Fibroblast of skin of abdomen (primary cell): ENCODE measurements around the gene NOPCHAP1.
"Not testable (repeated sequence)": the region's sequence is repeated elsewhere in the genome, so short reads cannot be mapped to it uniquely, and the experiment has no call there.

Experiments used
- DNase-seq: peaks from one replicate; pipeline ENCODE4 v3.0.0-alpha.2; 2013

Gene NOPCHAP1

DNA sequence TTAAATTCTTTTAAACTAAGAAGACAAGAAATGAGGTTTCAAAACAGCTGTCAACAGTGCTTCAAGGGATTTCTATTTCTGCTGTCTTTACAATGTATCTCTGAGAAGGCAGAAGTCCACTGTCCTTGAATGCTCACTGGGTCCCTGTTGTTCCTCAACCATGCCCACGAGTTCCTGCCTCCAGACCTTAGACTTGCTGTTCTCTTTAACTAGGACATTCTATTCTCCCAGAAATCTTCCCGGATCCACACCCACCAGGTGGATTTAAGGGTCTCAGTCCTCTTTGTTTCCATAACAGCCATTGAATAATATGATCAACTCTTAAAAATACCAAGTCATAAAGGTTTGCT lies 21.3 kb upstream of the NOPCHAP1 start:
- no peak for DNase-seq

DNA sequence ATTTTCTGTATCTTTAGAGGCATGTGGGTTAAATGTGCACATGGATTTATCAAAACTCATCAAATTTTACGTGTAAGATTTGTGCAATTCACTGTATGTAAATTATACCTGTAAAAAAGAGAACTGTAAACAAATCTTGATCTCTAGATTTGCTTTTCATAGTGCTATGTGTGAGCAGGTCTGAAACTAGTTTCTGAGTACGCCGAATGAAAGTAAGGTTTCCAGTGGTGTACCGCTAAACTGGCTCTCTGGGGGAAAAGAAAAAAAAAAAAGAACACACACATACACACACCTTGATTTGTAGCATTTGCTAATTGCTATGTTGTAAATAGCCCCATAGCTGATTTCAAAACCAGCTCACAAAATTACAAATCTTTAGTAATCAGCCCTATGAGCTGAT lies 19.4 kb upstream of the NOPCHAP1 start:
- no peak for DNase-seq

- no peak for DNase-seq
Observed at GRCh38 chr12:104969343-104969742, 16.8 kb upstream of the NOPCHAP1 start.

DNA sequence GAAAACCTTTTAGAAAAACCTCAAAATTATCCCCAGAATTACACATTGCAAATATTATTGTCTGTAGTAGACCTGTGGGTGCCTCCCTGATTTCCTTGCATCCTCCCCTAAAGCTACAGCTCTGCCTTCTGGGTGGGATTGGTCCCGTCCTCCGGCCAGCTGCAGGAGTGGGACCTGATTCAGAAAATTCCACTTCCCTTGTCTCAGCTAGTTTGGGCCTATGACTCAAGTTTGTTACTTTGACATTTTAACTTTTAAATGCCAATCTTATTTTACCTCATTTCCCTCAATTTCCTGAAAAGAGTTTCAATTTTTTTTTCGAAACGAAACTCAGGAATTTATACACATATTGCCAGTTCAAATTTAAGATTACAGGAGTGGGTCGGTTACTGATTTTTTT lies 14.8 kb upstream of the NOPCHAP1 start:
- no peak for DNase-seq

DNA sequence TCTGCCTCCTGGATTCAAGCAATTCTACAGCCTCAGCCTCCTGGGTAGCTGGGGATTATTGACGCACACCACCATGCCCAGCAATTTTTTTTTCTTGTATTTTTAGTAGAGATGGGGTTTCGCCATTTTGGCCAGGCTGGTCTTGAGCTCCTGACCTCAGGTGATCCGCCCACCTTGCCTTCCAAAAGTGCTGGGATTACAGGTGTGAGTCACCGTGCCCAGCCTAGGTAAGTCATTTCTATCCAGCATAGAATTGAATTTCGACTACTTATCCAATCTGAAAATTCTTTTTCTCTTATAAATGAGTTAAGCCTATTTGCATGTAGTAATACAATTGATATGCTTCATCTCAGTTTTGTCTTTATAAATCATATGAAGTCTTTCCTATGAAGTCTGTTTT lies 12.9 kb upstream of the NOPCHAP1 start:
- DNase-seq = no peak

GRCh38 chr12:104974626-104975290 lies 11.4 kb upstream of the NOPCHAP1 start:
- DNase-seq = peak; percentile 67

DNA sequence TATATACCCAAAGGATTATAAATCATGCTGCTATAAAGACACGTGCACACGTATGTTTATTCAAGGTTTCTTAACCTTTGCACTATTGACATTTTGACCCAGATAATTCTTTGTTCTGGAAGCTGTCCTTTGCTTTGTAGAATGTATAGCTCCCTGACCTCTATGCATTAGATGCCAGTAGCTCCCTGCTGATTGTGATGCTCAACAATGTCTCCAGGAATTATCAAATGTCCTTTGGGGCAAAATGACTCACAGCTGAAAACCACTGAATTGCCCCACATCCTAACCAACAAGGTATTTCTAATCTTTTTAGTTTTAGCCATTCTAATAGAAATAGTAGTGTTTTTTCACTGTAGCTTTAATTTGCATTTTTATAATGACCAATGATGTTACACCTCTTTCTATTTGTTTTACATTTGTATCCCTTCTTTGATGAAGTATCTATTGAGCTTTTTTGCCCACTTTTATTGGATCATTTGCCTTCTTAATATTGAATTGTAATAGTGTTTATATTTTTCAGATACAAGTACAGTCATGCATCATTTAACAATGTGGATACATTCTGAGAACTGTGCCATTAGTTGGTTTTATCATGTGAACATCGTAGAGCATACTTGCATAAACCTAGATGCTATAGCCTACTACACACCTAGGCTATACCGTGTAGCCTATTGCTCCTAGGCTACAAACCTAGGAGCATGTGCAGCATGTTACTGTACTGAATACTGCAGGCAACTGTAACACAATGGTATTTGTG lies 10.4 kb upstream of the NOPCHAP1 start:
- DNase-seq = peak; percentile 71

GRCh38 chr12:104976703-104977102 lies 9.4 kb upstream of the NOPCHAP1 start:
- no peak for DNase-seq

GRCh38 chr12:104977688-104978087 lies 8.4 kb upstream of the NOPCHAP1 start:
- DNase-seq = not testable (repeated sequence)

- no peak for DNase-seq
Observed at GRCh38 chr12:104985206-104985605, 910 bp upstream of the NOPCHAP1 start.

DNA sequence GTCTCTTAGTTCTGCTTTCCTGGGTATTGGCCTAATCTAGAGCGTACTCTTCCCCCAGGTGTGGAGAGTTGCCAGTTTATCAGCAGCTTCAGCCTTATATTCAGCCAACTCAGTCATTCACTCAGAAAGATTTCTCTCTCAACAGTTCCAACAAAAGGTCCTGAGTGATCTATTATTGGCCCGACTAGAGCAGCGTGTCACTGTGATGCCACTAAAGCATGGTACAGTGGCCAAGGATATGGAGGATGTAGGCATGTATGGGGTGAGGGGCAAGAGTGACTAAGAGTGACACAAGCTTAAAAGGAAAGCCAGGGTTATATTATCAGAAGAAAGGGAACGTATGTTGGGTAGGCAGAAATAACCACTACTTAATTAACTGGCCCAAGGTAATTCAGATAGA lies 4.8 kb downstream of the NOPCHAP1 start:
- no peak for DNase-seq

DNA sequence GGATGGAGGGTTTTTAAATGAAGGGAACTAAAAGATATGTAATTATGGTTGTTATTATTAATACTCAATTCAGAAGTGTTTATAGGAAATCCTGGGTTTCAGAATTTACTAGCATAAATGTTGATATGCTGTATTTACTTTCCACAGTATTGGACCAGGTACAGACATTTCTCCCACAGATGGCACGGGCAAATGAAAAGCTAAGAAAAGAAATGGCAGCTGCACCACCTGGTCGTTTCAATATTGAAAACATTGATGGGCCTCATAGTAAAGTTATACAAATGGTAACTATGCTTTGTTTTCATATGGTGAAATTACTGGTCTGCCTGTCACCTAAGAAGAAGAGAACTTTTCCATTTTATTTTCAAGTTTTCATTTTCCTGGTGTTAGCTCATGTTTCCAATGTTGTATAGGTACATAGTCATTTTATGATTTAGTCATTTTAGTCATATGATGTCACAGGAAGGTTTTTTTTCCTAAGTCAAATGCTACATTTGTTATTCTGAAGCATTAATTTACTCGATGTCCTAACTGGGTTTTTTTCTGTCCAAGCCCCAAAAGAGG lies 5.5 kb downstream of the NOPCHAP1 start:
- no peak for DNase-seq

- DNase-seq = no peak
Observed at GRCh38 chr12:104994336-104994735, 8.2 kb downstream of the NOPCHAP1 start.

GRCh38 chr12:104997541-104997940 lies 11.4 kb downstream of the NOPCHAP1 start:
- DNase-seq = no peak

- no peak for DNase-seq
Observed at GRCh38 chr12:104998423-104999346, 12.6 kb downstream of the NOPCHAP1 start.

GRCh38 chr12:104999347-104999685 lies 13.2 kb downstream of the NOPCHAP1 start:
- no peak for DNase-seq

- no peak for DNase-seq
Observed at GRCh38 chr12:105001476-105001875, 15.4 kb downstream of the NOPCHAP1 start.

DNA sequence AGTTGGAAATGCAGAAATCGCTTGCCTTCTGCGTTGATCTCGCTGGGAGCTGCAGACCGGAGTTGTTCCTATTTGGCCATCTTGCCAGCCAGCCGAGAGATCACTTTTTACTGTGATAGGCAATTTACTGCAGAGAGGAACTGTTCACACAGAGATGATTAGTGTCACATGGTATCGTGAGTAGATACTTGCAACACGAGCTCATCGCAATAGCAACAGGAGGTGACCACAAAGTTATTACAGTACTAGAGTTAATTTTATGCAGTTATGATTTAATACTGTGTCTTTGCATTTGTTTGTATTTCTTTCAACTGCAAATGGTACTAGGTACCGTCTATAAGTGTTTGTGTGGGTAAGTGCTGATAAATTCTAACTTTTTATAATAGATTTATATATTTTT lies 27.8 kb downstream of the NOPCHAP1 start:
- peak; percentile 27 for DNase-seq

DNA sequence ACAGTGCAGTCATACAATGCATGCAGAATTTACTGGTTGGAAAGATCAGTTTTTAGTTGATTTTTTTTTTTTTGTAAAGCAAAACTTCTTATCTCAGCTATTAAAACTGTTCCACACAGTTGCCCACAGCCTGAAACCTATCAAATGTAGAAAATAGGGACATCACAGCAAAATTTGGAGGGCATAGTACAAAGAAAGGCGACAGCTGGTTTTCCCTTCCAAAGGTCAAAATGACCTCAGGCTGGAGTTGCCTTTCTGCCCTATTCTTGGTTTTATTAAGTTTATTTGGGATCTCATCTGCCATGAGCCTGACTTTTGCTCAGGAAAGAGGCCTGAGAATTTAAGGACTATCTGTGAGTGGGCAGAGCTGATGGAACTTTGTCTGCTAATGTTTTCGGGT lies 28.5 kb downstream of the NOPCHAP1 start:
- no peak for DNase-seq

GRCh38 chr12:105015543-105015942 lies 29.4 kb downstream of the NOPCHAP1 start:
- no peak for DNase-seq

GRCh38 chr12:105018012-105018411 lies 31.9 kb downstream of the NOPCHAP1 start:
- no peak for DNase-seq

GRCh38 chr12:105018776-105019175 lies 32.7 kb downstream of the NOPCHAP1 start:
- no peak for DNase-seq
